NCI-H82 treated with DMSO at 0.1 percent for 48 hours (cell line): ENCODE data around the gene NF1.
"Not testable (repeated sequence)": the region's sequence is repeated elsewhere in the genome, so short reads cannot be mapped to it uniquely, and the experiment has no call there.

Source experiments
- DNase-seq: peaks from one replicate; lab custom pipeline; 2025; ENCODE audit not compliant: unreplicated experiment; lab: John Stamatoyannopoulos, UW

NF1 gene

GRCh38 chr17:31321481-31321880 is 226.7 kb downstream of the NF1 start, which contains the start of gene EVI2A:
Gene EVI2A, minus strand, starts transcription at chr17:31321622. Its CDS starts 2,609 bp downstream, at chr17:31319013.
- DNase-seq, result no peak

GRCh38 chr17:31321966-31322365 is 227.2 kb downstream of the NF1 start:
- no peak for DNase-seq

- DNase-seq, result no peak
Observed at GRCh38 chr17:31323551-31323950, 228.8 kb downstream of the NF1 start.

DNA sequence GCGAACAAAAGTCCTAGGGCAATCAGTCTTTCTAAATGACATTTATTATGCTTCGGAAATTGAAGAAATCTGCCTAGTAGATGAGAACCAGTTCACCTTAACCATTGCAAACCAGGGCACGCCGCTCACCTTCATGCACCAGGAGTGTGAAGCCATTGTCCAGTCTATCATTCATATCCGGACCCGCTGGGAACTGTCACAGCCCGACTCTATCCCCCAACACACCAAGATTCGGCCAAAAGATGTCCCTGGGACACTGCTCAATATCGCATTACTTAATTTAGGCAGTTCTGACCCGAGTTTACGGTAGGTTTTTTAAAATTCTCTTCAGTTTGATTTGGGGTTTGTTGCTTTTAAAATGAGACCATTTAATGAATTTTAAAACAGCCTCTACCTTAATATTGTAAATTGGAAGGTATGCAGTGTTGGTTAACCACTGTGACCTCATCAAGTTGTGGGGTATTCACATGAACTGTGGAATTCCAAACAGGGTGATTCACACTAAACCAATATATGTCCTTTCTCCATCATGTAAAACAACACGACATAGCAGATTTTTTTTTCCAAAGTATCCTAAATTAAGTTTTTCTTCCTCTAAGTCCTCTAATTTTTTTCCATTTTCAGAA is 232.9 kb downstream of the NF1 start:
- no peak for DNase-seq

GRCh38 chr17:31328160-31328535 is 233.4 kb downstream of the NF1 start:
- DNase-seq, result no peak

GRCh38 chr17:31329221-31329620 is 234.4 kb downstream of the NF1 start:
- no peak for DNase-seq

- DNase-seq, result no peak
Observed at GRCh38 chr17:31339906-31340661, 245.3 kb downstream of the NF1 start.

DNA sequence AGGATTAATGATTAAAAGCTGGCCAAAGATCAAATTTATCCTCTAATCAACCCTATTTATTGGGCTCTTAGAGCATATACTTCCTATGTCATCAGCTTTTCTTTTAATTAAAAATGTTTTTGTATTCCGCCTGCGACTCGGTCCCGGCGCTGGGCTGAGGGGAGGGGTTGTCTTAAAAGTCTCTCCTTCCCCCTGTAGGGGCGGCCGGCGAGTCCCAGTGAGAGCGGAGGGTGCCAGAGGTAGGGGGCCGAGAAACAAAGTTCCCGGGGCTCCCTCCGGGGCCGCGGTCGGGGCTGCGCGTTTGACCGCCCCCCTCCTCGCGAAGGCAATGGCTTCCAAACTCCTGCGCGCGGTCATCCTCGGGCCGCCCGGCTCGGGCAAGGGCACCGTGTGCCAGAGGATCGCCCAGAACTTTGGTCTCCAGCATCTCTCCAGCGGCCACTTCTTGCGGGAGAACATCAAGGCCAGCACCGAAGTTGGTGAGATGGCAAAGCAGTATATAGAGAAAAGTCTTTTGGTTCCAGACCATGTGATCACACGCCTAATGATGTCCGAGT is 250.5 kb downstream of the NF1 start:
- not testable (repeated sequence) for DNase-seq

DNA sequence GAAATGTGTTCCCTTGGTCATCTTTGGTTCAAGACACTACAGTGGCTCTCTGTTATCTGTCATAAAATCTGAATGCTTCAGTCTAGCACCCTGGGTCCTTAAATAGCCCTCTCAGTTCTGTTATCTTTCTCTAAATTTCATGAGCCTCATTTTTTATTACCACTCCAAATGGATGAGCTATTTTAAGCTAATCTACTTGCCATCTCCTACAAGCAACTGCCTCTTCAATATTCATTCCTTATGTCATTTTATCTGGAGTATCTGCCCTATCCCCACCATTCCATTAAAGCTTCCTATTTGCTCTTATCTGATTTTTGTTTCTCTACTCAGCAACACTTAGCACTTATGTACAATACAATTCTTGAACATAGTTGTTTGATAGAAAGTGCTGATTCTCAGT is 254.7 kb downstream of the NF1 start:
- DNase-seq, result no peak

DNA sequence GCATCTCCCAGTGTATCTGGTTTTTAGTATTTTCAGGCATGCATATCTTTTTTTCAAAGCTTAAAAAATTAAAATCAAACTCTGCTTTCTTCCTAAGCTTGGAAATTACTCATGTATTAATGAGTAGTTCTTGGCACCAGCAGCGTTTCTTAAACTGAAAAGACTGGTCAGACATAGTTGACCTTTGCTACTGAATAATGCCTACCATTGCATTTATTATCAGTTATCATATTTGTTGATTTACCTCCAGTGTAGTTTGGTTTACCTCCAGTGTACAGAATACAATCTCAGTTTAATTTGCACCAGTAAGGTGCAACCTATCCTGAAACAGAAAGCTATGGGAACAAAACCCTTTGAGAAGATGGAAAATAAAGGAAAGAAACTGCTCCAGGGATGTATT is 261.2 kb downstream of the NF1 start:
- no peak for DNase-seq

DNA sequence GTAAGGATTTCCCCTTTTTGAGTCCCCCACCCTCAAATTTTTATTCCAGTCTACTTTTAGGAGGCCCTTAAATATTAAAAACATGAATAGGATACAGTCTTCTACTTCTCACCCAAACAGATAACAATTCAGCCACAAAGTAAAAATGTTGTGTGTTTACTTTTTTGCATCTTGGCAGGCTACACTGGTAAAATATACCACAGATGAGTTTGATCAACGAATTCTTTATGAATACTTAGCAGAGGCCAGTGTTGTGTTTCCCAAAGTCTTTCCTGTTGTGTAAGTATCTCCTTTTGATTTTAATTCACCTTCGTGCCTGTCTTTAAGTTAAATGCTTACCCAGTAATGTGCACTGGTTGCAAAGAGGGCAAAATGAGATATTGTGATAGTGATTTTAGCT is 262.3 kb downstream of the NF1 start:
- DNase-seq, result no peak

DNA sequence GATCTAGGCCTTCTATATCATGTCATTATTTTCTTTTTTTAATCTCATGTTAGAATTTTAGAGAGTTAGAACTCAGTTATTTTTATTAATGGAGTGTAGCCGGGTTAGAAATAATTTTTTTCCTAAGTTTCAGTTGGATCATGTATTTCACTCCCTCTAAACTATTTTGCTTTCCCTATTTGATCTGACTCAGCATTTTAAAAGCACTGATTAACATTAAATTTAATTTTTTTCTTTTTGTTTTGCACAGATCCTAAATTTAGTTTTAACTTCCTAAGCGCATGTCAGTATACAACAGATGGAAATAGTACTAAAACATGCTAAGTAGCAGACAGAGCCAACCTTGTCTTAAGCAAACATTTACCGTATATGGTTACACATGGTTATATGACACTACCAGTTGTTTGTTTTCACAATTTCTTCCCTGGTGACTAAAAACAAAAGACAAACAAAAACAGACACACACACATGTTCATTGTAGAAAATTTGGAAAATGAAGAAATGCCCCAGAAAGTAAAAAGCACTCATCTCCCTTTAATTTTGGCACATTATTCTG is 263.1 kb downstream of the NF1 start:
- DNase-seq, result no peak

DNA sequence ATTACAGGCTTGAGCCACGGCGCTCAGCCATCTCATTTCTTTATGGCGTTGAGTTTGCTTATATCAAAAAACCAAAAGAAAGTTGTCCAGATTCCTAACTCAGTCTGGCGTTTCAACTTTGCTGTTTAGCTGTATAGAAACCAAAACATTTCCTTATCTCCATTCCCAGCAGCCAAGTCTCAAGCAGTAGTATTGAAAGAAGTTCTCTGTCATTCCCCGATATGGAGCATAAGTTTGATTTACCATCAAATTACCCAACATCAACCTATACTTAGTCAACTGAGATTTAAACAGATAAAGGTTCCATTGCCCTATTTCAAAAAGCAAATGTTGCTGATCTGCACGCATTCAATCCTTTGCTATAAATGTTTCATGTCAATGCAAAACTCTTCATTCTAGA is 269.2 kb downstream of the NF1 start:
- DNase-seq, result no peak

DNA sequence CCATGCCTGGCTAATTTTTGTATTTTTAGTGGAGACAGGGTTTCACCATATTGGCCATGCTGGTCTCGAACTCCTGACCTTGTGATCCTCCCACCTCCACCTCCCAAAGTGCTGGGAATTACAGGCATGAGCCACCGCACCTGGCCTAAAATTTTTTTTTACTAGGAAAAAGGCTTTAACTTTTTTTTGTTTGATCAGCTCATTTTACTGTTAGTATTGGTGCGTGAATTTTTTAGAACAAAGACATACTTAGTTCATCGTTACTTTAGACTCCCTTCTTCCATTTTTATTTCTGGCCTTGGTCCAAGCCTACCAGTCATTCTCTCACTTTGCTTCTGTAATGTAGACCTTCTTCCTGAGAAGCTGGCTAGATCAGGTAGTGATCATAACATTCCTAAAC is 271.3 kb downstream of the NF1 start:
- no peak for DNase-seq

DNA sequence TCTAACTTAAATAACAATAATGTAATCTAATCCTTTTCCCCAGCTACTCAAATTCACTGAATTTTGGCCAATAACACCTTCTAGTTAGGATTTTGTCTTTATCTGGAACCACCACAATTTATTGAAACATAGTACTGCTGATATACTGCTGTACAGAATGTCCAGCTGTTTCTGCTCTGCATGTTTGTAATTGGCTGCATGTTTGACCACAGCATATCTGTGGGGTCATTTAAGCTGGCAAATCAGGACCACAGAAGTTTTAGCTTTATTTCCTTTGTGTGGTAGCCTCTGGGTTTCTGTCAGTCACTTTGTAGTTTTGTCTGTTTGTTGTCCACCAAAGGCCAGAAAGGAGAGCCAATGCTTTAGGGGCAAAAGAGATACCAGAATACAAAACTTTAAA is 274.5 kb downstream of the NF1 start:
- no peak for DNase-seq

- no peak for DNase-seq
Observed at GRCh38 chr17:31371511-31372097, 276.8 kb downstream of the NF1 start.

DNA sequence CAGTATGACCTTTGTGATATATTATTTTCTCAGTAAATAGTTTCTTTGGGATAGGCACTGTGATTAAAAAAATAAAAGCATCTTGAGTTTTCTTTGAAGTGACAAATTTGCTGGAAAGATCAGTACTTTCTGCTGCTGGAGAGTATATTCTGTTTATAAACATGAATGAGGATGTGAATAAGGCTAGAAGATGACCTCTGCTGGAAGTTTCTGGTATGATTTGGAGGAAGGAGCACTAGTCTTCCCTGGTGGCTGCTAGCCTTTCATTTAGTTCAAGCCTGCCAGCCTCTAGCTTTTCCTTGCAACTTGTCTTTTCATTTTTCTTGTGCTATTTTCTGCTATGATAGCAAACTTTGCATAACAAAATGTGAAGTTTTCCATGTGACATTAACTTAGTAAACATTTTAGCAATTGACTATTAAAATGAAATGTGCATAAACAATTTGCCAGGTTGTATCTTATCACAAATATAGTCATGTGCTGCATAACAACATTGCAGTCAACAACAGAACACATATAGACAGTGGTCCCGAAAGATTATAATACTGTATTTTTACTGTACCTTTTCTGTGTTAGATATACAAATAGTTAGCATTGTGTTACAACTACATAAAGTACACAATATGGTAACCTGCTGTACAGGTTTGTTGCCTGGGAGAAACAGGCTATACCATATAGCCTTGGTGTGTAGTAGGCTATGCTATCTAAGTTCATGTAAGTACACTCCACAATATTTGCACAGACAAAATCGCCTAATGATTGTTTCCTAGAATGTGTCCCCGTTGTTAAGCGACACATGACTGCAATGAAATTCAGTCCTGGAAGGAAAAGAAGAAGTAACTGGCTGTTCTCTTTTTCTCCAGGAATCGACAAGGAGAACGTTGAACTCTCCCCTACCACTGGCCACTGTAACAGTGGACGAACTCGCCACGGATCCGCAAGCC is 278.6 kb downstream of the NF1 start:
- DNase-seq, result peak; percentile 27

DNA sequence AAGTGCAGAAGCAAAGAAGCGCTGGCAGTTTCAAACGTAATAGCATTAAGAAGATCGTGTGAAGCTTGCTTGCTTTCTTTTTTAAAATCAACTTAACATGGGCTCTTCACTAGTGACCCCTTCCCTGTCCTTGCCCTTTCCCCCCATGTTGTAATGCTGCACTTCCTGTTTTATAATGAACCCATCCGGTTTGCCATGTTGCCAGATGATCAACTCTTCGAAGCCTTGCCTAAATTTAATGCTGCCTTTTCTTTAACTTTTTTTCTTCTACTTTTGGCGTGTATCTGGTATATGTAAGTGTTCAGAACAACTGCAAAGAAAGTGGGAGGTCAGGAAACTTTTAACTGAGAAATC is 279.3 kb downstream of the NF1 start:
- DNase-seq, result no peak

- DNase-seq, result no peak
Observed at GRCh38 chr17:31374503-31374902, 279.7 kb downstream of the NF1 start.

- no peak for DNase-seq
Observed at GRCh38 chr17:31378638-31379037, 283.9 kb downstream of the NF1 start.
